ENCODE results near the gene MYBPH. TPM values are rescaled to one million over a fixed set of nuclear protein-coding genes. Genes with fewer than 3 reads are reported as not detected.

The MYBPH gene
- total RNA-seq, 1 experiment from 2014 or later: 25.9 TPM

GRCh38 chr1:203176273-203177035, 828 bp upstream of the MYBPH start:
- no peaks in the 10 kb centered on the region for H3K9me3 Mint-ChIP-seq (ENCODE audit: unreplicated experiment)
- H3K4me3 ChIP-seq (ENCODE audit: low read depth, low read length): no peak overlapping the region
- TF ChIP-seq CTCF (IDR thresholded peaks at IDR 0.05; ENCODE audit: insufficient read depth in 1 of 2, low read depth in 1 of 2, low read length in 1 of 2, severe bottlenecking in 1 of 2, unreplicated experiment in 1 of 2): no peak
- BruUV-seq (replicated peaks): no TSS peak
- no peaks in the 10 kb centered on the region for H3K9me3 ChIP-seq
- no peak overlapping the region for H3K4me3 Mint-ChIP-seq (ENCODE audit: unreplicated experiment)
- no peak for DNase-seq
- intact Hi-C loops (cut with micrococcal nuclease; ENCODE audit: unreplicated experiment): no loop called here
- peak overlapping the region; percentile 95 for H3K27ac Mint-ChIP-seq (ENCODE audit: unreplicated experiment)
- peaks cover 72% of the 10 kb centered on the region for H3K4me1 Mint-ChIP-seq (ENCODE audit: low read depth, unreplicated experiment)
- H3K27me3 ChIP-seq (replicated peaks; ENCODE audit: control insufficient read depth, insufficient read depth, low read length): no peaks in the 10 kb centered on the region
- H3K36me3 ChIP-seq (ENCODE audit: control insufficient read depth, insufficient read depth, low read length): no peaks in the 10 kb centered on the region
- no peaks in the 10 kb centered on the region for H3K27me3 Mint-ChIP-seq (ENCODE audit: insufficient read depth, unreplicated experiment)
- CTCF ChIA-PET: interaction anchor here (1.0 kb wide), 1 partner anchor 40 kb away, joined by 3 read pairs; no protein-coding TSS in a partner anchor
- H3K4me1 ChIP-seq: peaks cover 74% of the 10 kb centered on the region
- POLR2A ChIA-PET: no interaction called here
- peaks cover 62% of the 10 kb centered on the region for H3K36me3 Mint-ChIP-seq (ENCODE audit: insufficient read depth, unreplicated experiment)

- BruUV-seq (replicated peaks): no TSS peak
- CTCF ChIA-PET: interaction anchor here (1.0 kb wide), 1 partner anchor 40 kb away, joined by 3 read pairs; no protein-coding TSS in a partner anchor
- Mint-ChIP-seq H3K4me3 (ENCODE audit: unreplicated experiment) (no peak overlapping the region), H3K27ac (ENCODE audit: unreplicated experiment) (peak overlapping the region; percentile 95), H3K4me1 (ENCODE audit: low read depth, unreplicated experiment) (peaks cover 69% of the 10 kb centered on the region), H3K9me3 (ENCODE audit: unreplicated experiment) (no peaks in the 10 kb centered on the region), H3K36me3 (ENCODE audit: insufficient read depth, unreplicated experiment) (peaks cover 65% of the 10 kb centered on the region), H3K27me3 (ENCODE audit: insufficient read depth, unreplicated experiment) (no peaks in the 10 kb centered on the region)
- H3K27me3 ChIP-seq (replicated peaks; ENCODE audit: control insufficient read depth, insufficient read depth, low read length): no peaks in the 10 kb centered on the region
- intact Hi-C loops (cut with micrococcal nuclease; ENCODE audit: unreplicated experiment): no loop called here
- no peaks in the 10 kb centered on the region for H3K36me3 ChIP-seq (ENCODE audit: control insufficient read depth, insufficient read depth, low read length)
- no peaks in the 10 kb centered on the region for H3K9me3 ChIP-seq
- H3K4me1 ChIP-seq: peaks cover 74% of the 10 kb centered on the region
- DNase-seq: no peak
- no peak for TF ChIP-seq CTCF (IDR thresholded peaks at IDR 0.05; ENCODE audit: insufficient read depth in 1 of 2, low read depth in 1 of 2, low read length in 1 of 2, severe bottlenecking in 1 of 2, unreplicated experiment in 1 of 2)
- no peak overlapping the region for H3K4me3 ChIP-seq (ENCODE audit: low read depth, low read length)
- POLR2A ChIA-PET: no interaction called here
These were observed 208 bp upstream of the MYBPH start for GRCh38 chr1:203175827-203176241.

- TF ChIP-seq CTCF (IDR thresholded peaks at IDR 0.05; ENCODE audit: insufficient read depth in 1 of 2, low read depth in 1 of 2, low read length in 1 of 2, severe bottlenecking in 1 of 2, unreplicated experiment in 1 of 2): no peak
- no peak for DNase-seq
- Histone ChIP-seq H3K4me3 (ENCODE audit: low read depth, low read length) (no peak overlapping the region), H3K36me3 (ENCODE audit: control insufficient read depth, insufficient read depth, low read length) (no peaks in the 10 kb centered on the region), H3K4me1 (peaks cover 78% of the 10 kb centered on the region), H3K27me3 (replicated peaks; ENCODE audit: control insufficient read depth, insufficient read depth, low read length) (no peaks in the 10 kb centered on the region), H3K9me3 (no peaks in the 10 kb centered on the region)
- CTCF ChIA-PET: interaction anchor here (1.6 kb wide), 1 partner anchor 38 kb away, joined by 4 read pairs; no protein-coding TSS in a partner anchor
- no TSS peak for BruUV-seq (replicated peaks)
- intact Hi-C loops (cut with micrococcal nuclease; ENCODE audit: unreplicated experiment): loop anchor here (5.0 kb wide), 1 partner anchor 47 kb away; the partner anchor contains the start of gene ADORA1
- H3K4me1 Mint-ChIP-seq (ENCODE audit: low read depth, unreplicated experiment): peaks cover 63% of the 10 kb centered on the region
- H3K4me3 Mint-ChIP-seq (ENCODE audit: unreplicated experiment): peak overlapping the region; percentile 47
- H3K9me3 Mint-ChIP-seq (ENCODE audit: unreplicated experiment): no peaks in the 10 kb centered on the region
- POLR2A ChIA-PET: no interaction called here
- peaks cover 65% of the 10 kb centered on the region for H3K36me3 Mint-ChIP-seq (ENCODE audit: insufficient read depth, unreplicated experiment)
- no peaks in the 10 kb centered on the region for H3K27me3 Mint-ChIP-seq (ENCODE audit: insufficient read depth, unreplicated experiment)
- peak overlapping the region; percentile 95 for H3K27ac Mint-ChIP-seq (ENCODE audit: unreplicated experiment)
These were observed 1.2 kb downstream of the MYBPH start for GRCh38 chr1:203174324-203174985.

All from Caco-2 (cell line).